Fibroblast of upper back skin (primary cell): ENCODE data around the gene NECTIN3.
A peak's percentile ranks its signal among the peaks of the same experiment; 100 is the strongest.

Experiments
- DNase-seq: peaks from one replicate; pipeline ENCODE4 v3.0.0-alpha.2; 2013

Gene NECTIN3

DNA sequence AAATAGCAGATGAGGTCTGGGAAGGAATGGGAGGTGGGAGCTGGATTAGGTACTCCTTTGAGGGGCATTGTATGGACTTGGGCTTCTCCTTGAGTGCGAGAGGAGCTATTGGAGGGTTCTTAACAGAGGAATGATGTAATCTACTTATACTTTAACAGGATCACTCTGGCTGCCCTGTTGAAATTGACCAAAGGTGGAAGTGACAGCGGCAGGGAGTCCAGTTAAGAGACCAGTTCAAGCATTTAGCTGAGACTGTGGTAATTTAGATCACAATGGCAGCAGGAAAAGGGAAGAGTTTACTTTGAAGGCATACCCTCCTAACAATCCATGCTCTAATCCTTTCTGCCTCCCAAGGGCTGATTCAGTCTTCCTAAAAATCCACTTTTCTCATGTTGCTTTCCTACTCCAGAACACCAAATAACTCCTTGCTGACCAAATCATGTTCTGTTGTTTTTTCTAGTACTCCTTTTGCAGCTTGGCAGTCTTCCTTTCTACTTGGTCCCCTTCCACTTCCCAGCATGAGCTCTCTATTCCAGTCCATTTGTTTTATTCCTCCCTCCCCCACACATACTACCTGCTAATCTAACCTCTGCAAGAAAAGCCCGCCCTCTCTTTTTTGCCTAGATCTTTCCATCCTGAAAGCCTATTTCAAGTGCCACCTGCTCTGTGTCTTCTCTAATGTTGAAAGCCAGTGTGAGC lies 139.4 kb downstream of the NECTIN3 start:
- DNase-seq = peak; percentile 39

DNA sequence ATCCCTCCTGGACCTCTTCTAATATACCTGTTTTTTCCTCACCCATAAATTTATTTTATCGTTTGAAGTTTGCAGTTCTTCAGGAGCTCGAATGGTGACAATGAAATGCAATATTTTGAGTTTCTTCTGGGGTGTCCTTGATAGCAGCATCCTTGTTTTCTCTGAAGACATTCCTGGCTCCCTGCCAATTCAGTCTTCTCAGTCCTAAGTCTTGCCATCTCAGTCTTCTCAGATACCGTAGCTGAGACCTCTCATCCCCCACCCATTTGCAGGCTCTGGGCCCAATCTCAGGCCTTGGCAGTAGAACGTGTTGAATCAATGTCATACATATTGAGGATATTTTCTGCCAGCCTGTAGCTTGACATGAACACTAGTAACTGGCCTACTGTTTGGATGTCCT lies 140.9 kb downstream of the NECTIN3 start:
- no peak for DNase-seq

GRCh38 chr3:111215481-111215880 lies 143.9 kb downstream of the NECTIN3 start:
- DNase-seq = peak; percentile 73

DNA sequence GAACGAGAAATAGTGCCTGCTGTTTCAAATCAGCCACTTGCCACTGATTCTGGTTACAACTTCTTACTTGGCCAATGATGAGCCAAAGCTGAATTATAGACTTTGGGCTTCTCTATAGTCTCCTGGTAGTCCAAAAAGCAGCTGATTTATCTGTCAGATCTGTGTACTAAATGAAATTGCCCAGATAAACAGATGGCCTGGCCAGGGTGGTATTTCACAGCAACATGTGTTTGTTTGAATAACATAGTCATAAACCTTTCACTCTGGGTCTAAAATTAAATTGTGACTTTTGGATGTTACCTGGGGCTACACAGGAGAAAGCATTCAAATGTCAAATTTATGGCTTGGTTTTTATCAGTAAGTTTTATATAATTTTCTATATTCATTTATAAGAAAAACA lies 147.0 kb downstream of the NECTIN3 start:
- no peak for DNase-seq

- peak; percentile 75 for DNase-seq
Measured at GRCh38 chr3:111227216-111227615, 155.6 kb downstream of the NECTIN3 start.

GRCh38 chr3:111229301-111229700 lies 157.7 kb downstream of the NECTIN3 start:
- DNase-seq = no peak

- DNase-seq = peak; percentile 52
Measured at GRCh38 chr3:111236836-111237713, 165.5 kb downstream of the NECTIN3 start.

DNA sequence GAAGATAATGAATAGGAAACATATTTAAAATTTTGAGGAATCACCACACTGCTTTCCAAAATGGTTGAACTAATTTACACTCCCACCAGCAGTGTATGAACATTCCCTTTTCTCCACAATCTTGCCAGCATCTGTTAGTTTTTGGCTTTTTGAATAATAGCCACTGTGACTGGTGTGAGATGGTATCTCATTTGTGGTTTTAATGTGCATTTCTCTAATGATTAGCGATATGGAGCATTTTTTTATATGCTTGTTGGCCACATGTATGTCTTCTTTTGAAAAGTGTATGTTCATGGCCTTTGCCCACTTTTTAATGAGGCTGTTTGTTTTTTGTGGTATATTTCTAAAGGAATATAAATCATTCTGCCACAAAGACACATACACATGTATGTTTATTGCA lies 166.3 kb downstream of the NECTIN3 start:
- DNase-seq = peak; percentile 41

DNA sequence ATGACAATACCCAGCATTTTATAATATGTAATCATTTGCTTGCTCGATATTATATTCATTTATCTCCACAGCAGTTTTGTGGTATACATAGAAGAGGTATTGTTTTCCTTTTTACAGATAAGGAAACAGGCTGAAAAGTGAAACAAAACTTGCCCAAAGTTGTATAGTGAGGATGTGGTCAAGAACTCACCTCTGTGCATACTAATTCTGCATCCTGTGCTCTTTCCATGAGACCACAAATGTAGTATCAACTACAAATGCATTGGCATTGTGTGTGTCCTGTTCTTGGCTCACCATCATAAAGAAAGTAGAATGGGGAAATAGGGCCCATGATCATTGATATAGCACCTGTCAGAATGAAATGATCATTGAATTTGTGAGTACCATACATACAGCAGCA lies 167.3 kb downstream of the NECTIN3 start:
- no peak for DNase-seq

- no peak for DNase-seq
Measured at GRCh38 chr3:111241960-111242359, 170.3 kb downstream of the NECTIN3 start.
